Measurements from ENCODE around the gene MRPL37.
A peak's percentile ranks its signal among the peaks of the same experiment; 100 is the strongest.
"Not testable (repeated sequence)": the region's sequence is repeated elsewhere in the genome, so short reads cannot be mapped to it uniquely, and the experiment has no call there.

Gene MRPL37

GRCh38 chr1:54220004-54220811 lies 20.2 kb downstream of the MRPL37 start:
- no peak for DNase-seq

DNA sequence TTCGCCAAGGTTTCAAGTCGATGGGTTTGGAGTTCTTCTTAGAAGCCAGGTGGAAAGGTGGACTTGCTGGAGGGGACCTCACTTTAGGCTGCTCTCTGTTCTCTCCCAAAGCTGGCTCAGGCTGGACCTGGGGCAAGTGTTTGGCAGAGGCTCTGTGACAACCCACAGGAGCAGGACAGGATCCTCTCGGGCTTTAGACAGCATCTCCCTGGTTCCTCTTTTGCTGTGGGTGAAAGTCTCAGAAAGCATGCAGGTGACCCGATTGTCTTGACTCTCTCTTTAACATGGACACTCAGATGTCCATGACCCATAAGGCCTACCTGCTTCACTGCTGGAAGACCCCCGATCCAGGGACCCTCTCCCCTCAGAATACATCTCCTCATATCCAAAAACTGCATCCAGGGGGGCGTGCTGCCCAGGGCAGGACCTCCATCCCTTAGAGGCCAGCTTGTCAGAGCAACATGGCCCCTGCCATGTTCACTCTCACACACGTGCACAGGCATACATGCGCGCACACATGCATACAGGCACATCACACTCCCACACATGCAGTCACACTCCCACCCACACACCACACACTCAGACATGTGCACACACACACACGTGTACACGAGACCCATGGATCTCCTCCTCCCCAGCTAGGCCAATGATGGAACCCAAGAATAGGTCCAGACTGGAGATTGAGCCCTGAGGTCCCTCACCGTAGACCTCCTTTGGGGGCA lies 21.3 kb downstream of the MRPL37 start:
- no peak for DNase-seq

DNA sequence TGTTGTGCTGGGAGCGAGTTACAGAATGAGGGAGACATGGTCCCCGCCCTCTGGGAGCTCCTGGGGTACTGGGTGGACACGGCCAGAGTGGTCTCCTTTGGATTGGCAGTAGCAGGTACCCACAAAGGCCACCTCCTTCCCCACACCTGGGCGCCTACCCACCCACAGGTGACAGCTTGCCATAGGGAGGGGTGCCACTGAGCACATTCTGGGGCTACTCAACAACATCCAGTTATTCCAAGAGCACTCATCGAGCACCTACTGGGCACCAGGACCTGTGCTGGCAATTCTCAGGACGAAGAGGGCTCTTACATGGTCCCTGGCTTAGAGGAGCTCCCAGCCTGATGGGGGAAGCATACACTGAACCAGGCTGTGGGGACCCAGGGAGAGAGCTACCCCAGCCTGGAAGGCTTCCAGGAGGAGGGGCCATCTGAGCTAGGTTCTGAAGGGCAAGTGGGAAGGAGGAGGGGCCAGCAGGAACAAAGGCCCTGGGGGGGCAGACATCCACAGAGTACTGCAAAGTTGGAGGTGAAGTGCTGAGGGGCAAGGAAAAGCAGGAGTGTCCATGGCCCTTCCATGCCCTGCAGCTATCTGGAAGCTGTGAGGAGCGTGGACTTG lies 22.0 kb downstream of the MRPL37 start:
- no peak for DNase-seq

- no peak for DNase-seq
These were observed 22.7 kb downstream of the MRPL37 start for GRCh38 chr1:54222711-54223110.

DNA sequence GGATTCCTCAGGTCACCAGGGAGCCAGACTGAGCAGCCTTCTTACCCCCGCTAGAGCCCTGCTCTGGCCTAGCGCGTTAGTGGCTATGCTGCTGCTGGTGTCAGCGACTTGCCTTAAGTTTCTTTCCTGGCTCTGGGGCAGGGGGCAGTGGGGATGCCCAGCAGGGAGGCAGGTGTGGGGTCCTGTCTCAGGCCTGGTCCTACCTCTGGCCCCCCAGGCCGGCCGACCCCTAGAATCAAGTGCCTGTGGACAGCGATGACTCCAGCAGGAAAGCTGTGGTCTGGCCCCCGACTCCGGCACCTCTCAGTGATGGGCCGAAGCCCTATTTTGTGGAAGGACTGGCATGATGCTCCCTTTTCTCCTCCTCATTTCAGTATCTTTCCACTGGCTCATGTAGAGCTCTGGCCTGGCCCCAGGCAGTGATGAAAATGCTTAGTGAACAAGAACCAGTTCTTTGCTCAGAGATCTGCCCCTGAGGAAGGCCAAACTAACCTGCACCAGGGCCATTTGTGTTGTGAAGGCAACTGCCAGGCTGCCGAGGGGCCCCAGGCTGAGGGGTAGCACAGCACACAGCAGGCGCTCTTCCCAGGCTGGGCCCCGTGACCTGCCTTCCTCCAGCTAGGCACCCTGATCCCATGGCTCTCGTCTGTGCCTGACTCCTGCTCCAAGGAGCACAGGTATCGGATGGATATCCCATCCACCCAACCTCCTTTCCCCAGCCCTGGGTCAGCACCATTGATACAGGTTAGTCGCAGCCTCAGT lies 23.7 kb downstream of the MRPL37 start:
- DNase-seq, result no peak

DNA sequence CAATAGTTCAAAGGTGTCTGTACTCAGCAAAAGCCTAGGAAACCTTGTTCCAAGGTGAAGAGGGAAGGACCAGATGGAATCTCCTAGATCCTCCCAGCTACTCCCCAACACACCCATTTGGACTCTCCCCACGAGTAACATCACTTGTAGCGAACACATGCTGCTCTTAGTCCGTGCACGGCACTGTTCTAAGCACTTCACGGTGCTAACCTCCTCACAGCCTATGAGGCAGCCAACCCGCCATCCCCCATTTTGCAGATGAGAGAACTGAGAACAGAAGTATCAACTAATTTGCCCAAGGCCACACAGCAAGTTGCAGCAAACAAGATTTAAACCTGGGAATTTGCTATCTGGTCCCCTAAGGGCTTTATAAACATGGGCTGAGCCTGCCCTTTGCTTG lies 24.3 kb downstream of the MRPL37 start:
- DNase-seq, result peak in 1 of 6 experiments; percentile 4

DNA sequence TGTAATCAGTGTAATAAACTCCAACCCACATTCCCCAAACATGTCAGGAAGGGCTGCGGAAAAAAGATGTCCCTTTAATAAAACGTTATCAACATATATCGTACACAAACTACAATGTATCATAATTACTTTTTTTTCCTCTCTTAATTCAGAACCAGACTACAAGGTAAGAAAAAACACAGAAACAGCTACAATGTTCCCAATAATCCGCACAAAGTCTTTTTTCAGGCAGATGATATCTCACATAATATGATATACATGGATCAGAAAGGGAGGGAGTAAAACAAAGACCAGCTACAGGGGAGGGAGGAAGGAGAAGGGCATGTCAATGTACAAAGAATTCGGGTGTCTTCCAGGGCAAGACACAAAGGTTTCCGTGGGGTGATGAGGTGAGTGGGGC lies 25.4 kb downstream of the MRPL37 start:
- no peak for DNase-seq

DNA sequence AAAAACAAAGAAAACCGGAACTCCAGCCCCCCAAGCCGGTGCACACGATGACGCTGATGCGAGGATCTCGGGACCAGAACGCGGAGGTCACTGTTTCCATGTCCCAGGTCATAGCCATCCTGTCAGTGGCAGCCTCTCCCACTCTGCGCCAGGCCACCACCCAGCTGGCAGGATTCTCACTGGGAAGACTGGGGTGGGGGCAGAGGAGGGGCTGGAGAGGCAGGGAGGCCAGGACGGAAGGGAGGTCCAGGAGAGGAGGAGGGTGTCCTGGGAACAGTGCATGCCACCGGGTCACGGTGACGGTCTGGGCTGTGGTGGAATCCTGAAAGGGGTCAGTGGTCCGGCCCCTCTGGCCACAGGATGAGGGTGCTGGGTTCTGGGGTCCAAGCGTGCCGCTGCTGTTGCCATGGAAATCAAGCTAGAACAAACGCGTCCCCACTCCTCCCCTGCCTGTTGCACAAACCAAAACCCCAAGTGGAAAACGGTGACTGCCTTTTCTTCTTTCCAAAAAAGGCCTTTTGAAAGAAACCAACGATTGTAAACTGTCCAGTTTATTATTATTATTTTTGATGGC lies 26.1 kb downstream of the MRPL37 start:
- DNase-seq, result no peak

GRCh38 chr1:54227091-54227602 lies 27.2 kb downstream of the MRPL37 start:
- DNase-seq, result no peak

GRCh38 chr1:54227891-54228310 lies 27.9 kb downstream of the MRPL37 start:
- no peak for DNase-seq

GRCh38 chr1:54228638-54229079 lies 28.7 kb downstream of the MRPL37 start:
- DNase-seq, result no peak

DNA sequence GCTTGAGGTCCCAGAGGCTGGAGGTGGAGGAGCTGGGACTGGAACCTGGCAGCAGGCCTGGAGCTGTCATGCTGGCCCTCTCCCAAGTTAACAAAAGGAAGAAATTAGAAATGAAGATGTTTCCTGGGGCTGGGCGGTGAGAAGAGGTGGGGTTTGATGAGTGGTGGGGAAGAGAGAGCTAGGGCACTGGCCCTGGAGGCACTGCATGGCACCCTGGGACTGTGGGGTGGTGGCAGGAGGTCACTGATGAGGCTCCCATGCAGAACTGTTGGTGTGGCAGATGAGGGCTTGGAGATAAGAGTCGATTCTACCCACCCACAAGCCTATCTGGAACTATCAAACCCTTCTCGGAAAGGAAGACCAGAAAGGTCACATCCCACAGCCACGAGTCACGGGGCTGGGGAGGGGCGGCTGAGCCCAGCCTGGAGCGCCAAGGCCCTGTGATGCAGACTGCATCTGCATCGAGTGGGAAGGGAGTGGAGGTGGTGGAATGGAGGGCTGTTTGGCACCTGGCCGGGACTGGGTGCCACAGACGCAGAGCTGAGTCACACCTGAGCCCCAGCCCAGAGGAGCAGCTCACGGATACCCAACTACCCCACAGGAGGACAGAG lies 29.4 kb downstream of the MRPL37 start:
- DNase-seq, result no peak

- no peak for DNase-seq
These were observed 30.8 kb downstream of the MRPL37 start for GRCh38 chr1:54230507-54231339.

DNA sequence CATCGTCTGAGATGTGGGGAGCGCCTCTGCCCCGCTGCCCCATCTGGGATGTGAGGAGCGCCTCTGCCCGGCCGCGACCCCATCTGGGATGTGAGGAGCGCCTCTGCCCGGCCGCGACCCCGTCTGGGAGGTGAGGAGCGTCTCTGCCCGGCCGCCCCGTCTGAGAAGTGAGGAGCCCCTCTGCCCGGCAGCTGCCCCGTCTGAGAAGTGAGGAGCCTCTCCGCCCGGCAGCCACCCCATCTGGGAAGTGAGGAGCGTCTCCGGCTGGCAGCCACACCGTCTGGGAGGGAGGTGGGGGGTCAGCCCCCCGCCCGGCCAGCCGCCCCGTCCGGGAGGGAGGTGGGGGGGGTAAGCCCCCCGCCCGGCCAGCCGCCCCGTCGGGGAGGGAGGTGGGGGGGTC lies 33.2 kb downstream of the MRPL37 start:
- DNase-seq, result not testable (repeated sequence)

DNA sequence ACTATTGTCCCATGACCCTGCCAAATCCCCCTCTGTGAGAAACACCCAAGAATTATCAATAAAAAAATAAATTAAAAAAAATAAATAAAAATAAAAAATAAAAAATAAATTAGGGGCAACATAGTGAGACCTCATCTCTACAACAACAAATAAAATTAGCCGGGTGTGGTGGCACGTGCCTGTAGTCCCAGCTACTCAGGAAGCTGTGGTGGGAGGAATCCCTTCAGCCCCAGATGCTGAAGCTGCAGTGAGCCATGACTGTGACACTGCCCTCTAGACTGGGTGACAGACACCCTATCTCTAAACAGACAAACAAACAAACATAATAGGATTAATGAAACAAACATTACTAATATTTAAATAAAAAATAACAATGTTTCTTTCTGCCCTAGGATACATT lies 34.3 kb downstream of the MRPL37 start:
- no peak for DNase-seq

DNA sequence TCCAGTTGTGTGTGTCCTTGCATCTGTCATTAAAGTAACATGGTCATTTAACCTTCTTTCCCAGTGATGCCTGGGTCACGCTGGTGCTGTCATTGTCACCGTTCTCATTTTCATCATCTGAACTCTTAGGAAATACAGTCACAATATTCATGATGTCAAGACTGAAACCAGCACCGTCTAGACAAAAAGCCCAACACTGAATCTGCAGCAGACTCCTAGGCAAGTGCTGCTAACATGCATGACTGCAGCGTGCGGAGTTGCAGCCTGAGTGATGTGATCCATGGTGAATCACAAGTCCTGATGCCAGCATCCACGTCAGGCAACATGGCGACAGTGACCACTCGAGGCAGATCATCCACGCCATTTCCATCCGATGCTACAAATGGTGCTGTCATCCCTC lies 37.6 kb downstream of the MRPL37 start:
- no peak for DNase-seq

GRCh38 chr1:54238353-54239034 lies 38.5 kb downstream of the MRPL37 start:
- DNase-seq, result no peak

DNA sequence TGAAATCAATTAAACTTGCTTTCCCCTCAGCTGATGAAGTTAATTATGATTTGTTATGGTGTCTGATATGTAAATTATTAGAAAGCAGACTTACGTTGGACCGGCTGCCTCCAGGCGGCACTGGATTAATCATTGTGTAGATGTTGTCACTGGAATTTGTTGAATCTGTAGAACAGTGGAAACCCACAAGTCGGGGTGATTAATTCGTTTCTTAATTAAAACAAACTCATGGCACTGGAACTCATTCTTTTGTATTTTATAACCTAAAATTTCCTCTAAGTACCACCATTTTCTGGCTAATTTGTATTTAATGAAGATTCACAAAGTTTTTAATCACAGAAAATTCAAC lies 39.0 kb downstream of the MRPL37 start:
- DNase-seq, result no peak

GRCh38 chr1:54239631-54240031 lies 39.7 kb downstream of the MRPL37 start:
- no peak for DNase-seq

GRCh38 chr1:54240741-54241335 lies 40.9 kb downstream of the MRPL37 start:
- DNase-seq, result no peak

Measured in stimulated activated naive CD4-positive, alpha-beta T cell (primary cell).